Measurements from ENCODE around the gene IL16.

Gene IL16

DNA sequence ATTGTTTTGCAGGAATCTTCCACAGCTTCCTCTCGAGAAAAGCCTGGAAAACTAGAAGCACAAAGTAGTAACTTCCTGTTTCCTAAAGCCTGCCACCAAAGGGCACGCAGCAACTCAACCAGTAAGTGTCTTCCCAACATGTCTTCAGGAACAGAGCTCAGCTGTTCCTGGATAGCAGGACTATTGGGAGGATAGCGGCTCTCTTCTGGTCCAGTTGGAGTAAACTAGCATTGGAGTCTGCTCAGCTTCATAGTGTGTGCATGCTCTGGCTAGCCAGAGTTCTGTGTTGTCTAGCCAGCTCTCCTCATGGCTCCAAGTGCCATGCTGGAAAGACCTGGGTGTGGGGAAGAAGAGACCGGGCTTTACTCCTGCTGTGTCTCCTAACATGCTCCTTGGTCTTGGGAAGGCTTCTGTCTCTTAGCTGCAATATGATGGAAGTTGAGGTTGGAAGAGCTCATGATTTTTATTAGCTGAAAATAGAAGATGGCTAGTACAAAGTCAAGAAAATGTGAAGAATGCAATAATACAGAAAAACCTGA lies 63.1 kb downstream of the IL16 start:
- DNase-seq: no peak

DNA sequence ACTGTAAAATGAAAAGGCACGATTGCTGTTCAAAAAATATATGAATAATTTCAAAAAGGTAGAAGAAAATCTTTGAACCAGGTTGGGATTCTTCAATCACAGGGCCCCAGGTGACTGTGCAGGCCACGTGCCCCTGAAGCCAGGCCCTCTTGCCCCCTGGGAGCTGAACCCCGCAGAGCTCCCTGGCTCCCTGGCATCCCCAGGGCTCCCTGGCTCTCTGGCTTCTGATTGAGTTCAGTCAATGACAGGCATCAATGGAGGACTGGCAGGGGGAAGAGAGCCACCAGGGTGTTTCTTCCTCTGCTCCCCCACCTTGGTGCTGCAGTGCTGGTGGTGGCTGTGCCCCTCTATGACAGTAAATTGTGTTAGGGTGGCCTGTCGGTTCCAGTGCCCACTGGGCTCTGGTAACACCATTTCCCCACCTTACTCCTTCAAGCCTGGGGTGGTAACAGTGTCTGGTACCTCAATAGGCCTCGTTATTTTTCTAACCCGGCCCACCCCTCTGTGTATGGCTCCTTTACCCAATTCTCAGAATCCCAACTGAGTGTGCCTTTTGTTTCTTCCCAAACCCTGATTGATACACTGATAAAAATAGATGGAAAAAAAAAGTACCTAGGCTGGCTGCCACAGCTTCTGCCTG lies 64.6 kb downstream of the IL16 start:
- DNase-seq: no peak

DNA sequence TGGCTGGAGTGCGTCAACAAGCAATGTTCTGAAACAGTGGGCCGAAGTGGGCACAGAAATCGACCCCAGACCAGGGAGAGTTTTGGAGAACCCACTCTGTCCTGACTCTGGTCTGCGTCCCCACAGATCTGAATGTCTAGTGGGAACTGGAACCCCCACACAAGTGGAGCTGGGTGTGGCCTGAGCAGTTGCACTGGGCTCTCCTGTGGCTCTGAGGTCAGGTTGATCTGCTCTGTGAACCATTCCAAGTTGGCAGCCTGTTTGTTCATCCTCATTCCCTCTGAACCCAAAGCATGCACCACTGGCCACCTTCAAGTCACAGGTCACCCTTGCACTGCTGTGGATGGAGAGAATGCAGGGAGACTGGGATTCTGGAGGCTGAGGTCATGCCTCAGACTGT lies 66.8 kb downstream of the IL16 start:
- DNase-seq: no peak

DNA sequence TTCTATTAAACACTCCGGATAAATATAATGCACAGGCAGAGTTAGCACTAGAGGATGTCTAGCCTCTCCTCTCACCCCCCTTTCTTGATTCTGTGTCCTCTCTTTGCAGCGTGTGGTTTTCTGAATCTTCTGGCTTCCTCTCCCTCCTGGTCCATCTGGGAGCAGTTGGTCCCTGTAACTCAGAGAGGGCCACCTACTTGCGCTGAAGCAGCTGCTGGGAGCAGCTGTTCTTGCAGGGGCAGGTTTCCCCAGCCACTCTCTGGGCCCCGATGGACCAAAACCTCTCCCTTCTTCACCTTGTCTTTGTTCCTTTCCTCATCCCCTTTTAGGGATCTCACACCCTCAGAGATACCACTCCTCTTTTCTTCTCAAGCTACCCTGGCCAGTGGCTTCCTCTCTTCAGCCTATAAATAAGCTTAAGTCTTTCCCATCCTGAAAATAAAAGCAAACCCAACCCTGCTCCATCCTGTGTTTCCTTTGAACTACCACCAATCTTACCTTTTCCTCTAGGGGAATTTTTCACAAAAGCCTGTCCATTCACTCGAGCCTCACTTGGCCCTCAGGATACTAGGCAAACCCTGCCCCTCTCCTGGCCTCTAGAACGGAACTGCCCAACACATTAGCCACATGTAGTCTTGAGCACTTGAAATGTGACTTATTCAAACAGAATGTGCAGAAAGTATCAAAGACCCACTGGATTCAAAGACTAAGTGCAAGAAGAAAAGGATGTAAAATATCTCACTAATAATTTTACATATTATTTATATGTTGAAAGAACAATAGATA lies 67.6 kb downstream of the IL16 start:
- no peak for DNase-seq

DNA sequence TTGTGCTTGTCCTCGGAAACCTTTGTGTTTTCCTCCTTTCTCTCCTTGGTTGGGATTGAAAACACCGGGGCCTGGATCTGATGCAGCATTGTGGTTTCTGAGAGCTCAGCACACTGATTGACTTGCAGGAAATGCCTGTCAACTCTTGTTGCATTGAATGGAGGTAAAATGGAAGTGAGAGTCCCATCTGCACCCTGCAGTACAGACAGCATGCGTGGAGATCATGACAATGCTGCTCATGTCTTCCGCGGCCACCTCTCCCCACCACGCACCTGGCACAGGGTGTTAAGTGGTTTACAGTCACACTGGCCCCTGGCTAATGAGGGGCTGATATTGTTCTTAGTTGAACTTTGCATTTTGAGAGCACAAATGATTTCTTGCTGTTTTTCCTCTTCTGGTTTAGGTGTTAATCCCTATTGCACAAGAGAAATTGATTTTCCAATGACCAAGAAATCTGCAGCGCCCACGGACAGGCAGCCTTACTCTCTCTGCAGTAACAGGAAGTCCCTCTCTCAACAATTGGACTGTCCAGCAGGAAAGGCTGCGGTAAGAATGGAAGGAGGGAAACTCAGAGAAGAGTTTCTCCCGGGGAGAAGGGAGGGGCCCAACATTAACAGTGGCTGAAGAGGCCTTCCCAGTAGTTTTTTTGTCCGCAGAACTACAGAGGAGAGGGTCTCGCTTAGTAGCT lies 68.7 kb downstream of the IL16 start:
- no peak for DNase-seq

DNA sequence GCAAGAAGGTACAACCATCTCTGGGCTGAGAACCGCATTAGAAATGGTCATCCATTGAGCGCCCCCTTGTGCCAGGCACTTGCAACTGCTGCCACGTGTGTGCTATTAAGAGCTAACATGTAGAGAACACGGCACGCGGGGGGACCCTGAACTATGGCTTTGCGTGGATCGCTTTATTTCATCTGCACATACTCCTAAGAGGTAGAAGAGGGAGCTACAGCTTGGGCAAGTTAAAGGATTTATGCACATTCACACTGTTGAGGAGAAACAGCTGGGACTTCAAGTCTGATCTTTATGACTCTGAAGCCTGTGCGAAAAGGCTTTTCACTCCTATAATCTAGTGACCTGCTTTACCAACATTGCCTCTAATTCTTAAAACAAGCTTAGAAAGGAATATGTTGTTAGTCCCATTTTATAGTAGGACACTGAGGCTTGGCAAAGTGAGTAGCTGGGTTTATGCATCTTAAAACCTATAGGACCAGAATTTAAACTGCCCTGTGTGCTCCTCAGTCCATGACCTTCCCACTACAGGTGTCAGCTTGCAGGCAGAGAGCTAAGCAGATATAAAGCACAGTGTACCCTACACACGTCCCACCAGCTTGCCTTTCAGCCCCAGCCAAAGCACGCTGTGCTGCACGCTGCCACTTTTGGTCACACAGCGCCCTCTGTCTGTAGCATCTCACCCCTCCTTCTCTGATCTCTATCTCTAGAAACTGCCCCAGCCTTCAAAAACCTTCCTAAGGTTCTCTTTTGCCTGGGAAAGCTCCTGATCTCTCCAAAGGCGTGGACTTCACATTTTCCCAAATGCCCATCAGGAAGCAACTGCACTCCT lies 69.5 kb downstream of the IL16 start:
- DNase-seq: peak; percentile 90

DNA sequence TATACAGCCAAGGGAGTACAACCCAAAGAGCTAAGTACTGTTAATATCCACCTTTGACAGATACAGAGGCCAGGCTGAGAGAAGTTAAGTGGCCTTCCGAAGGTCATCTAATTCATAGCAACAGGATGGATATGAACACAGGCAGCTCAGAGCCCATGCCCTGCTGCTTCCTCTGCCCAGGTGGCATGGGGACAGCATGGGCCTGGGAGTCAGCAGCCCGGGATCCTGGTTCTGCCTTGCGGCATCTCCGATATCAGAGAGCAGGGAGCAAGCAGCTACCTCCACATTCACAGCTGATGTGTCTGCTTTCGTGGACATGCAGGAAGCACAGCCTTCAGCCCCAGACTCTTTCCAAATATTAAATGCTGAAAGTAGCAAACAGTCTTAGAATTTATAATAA lies 71.7 kb downstream of the IL16 start:
- DNase-seq: no peak

DNA sequence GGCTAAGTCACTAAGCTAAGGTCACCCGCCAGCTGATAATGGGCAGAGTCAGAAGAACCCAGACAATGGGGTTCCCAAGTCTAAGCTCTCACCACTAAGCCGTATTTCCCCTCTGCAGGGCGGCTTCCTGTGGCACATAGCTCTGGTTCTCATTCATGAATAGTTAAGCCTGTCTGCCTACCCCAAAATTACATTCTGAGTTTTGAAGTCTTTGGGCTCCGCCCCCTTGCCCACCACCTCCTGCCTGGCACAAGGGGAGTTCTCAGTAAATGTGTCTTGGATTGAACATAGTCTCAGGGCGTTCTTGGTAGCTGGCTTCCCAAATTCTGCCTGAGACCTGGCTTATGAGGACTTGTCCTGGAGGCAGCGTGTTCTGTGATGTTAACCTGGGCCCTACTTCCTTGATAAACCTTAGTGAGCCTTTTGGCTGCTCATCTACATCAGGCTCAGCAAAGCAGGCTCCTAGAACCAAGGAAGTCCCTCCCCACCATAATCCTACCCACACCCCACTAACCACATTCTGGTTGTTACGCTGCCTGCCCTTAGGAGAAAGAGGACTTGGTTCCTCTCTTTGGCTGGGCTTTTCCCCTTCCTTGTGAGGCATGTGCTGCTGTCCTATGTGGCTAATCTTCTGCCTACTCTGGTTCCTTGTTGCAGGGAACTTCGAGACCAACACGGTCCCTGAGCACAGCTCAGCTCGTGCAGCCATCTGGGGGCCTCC lies 72.4 kb downstream of the IL16 start:
- no peak for DNase-seq

DNA sequence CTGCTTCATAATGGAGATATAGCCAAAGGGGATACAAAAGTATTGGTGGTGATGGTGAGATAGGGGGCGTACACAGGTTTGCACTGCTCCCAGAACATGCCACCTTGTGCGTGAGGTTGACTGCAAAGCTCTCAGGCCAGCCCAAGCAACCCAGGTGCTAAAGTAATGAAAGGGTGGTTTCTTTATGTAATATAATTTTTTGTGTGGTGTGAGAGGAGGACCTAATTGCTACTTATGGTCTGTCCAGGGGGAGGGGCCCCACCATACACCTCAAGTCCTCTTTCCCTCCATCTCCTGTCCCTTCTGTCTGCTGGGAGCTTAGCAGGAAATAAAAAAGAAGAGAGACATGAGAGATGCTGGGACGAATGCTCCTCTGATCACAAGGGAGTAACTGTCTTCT lies 73.5 kb downstream of the IL16 start:
- no peak for DNase-seq

DNA sequence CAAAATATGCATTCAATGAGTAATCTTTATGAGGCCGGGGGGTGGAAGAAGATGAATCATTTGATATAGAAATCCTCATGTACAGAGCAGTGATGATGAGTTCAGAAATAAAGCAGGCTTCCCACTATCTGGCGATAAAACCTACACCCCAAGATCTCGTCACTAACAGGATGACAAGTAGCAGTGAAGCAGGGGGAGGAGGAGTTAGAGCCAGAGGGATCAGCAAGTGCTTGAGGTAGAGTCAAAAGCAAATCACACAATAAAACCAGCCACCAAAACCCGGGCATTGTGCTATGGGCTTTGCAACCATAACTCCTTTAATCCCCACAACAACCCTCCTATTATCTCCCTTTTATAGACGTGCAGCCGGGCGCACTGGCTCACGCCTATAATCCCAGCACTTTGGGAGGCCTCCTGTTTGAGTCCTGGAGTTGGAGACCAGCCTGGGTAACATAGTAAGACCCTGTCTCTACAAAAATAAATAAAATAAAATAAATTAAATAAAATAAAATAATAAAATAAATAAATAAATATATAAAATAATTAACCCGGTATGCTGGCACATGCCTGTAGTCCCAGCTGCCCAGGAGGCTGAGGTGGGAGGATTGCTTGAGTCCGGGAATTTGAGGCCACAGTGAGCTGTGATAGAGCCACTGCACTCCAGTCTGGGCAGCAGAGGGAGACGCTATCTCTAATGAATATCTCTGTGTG lies 74.3 kb downstream of the IL16 start:
- peak; percentile 12 for DNase-seq

DNA sequence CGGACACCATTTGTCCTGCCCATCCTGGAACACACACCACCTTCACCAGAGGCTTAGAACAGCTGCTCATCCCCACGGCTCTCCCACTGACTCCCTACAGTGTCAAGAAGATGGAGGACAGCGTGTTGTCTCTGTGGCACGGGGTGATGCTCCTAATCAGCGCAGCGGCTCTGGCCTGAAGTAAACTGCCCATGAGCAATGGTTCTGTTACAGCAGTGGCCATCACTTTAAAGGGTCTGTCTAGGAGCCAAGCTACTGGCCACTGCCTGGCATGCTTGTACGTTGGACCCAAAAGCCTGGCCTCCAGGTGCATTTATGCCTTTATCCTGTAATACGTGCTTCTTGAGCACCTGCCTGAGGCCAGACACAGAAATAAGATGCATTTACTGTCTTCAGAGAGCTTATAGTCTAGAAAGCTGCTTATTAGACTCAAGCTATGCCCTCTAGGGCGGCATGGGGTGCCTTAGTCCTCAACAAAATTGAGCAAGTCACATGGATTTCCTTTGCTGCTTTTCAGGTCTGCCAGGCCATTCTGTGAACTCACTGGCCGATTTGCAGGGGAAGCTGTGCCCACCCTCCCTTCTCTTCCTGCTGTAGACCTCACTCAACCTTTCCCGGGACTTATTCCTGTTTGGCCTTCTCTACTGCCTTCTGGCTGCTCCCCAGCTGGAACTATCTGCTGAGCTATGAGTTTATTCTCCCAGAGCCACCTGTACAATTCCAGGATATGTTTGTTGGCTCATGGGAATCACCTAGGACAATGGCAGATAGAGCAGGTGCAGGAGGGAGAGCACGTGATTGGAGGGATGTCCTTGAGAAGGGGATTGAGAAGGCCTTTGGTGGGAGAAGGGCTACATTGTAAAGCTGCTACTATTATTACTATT lies 75.3 kb downstream of the IL16 start:
- no peak for DNase-seq

DNA sequence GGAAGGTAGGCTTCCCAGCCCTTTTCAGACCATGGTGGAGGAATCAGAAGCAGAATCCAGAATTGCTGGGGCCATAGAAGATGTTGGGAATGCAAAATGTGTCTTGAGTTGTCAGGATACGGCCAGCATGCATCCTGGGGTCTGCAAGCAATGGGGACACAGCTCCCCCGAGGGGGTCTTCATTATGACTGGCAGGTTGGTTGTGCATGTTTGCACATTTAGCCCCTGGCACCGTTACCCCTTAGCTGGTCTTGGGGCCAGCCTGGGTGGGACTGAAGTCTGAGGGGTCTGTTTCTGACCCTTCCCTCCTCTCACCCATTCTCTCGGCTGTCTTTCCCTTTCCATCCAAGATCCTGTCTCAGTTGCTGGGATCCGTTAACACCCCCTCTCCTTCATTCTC lies 76.5 kb downstream of the IL16 start:
- no peak for DNase-seq

DNA sequence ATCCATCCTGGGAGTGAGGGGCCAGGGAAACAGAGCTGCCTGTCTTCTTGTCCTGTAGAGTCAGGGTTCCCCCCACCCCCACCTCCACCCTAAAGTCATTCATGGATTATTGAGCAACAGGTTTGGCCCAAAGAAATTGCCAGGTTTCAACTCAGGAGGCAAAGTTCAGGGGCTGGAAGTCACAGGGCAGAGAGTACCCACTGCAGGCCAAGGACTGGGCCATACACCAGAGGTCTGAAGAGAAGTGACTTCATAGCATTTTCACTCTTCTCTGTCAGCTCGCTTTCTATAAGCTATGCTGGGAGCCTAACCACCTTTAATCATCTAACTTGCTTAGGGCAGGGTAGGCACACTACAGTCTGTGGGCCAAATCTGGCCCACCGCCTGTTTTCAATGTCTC lies 77.2 kb downstream of the IL16 start:
- DNase-seq: no peak

DNA sequence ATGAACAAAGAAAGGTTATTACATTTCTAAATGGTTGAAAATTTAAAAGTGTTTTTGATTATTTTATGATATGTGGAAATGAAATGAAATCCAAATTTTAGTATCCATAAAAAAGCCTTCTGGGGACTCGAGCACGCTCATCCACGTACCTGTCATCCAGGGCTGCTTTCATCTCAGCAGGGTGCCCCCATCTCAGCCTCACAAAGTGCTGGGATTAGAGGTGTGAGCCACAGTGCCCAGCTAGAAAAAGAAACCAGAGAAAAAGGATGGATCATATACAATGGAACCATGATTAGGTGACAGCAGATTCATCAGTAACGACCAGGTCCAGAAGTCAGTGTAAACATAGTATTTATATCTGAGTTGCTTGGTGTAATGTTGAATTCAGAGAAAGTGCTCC lies 77.6 kb downstream of the IL16 start:
- DNase-seq: no peak

DNA sequence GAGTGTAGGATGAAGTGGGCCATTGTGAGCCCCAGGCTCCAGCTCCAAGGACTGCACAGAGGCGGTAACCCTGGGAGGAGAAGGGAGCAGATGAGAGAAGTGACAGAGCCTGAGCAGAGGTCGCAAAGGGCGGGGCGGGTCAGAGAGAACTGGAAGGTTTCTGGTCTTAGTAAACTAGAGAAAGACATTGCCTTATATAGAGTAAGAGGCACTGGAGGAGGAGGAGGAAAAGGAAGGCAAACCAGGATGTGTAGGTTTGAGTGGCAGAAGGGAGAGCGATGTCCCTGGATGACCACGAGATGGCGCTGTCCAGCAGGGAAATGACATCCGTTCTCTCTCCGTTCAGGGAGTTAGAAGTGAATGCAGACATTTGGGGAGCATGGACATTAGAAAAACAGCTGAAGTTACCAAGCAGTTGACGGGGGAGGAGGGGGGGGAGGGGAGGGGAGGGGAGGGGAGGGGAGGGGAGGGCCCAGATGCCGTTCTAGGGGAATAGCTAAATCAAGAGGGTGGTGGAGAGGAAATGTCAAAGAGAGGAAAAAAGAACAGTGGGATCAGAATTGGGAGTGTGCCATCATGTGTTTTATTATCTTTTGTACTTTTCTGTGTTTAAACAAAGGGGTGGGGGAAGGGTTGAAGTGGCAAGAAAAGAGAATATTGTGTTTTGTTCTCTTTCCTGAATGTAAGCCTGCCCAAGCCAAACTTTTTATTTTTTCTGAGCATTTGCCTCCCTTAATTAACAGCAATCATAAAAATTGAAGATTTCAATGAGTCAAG lies 78.4 kb downstream of the IL16 start:
- DNase-seq: peak; percentile 87

DNA sequence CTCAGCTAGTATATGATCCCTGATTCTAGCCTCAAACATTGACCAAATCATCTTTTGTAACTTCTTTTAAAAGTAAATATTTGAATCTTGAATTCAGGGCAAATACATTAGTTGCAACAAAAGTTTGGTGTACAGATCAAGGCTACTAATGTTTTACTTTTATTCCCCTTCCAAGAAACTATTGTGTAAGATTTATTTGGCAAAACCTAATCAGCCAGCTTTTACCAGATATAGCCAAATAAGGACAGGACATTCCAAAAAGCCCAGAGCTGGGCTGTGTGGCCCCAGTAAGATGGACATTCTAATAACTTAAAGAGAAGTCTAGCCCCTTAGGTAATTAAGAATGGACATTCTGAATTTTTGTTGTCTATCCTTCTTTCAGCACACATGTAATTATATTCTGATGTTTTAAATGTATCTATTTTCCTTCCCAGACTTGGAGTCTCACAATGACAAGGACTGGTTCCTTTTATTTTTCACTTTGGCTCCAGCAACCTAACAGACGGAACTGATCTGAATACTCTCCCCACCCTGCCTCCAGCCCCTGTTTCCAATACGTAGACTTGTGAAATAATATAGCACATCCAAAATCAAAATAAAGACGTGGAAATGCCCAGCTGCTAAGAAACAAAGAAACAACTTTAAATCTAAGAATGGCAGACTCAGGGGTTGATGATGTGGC lies 79.2 kb downstream of the IL16 start:
- no peak for DNase-seq

DNA sequence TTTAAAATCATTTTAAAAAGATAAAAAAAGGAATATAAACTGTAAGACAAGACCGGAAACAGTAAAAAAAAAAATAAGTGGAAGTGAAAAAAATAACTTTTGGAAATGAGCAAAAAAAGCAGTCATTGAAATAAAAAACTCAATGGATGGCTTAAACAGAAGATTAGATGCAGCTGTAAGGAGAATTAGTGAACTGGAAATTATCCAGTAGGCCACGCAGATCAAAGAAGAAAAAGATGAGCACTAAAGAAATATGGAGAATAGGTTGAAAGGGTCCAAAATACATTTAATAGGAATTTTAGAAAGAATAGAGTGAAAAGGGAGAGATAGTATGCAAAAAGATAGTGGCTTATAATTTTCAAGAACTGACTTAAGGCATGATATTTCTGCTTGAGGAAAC lies 80.3 kb downstream of the IL16 start:
- no peak for DNase-seq

DNA sequence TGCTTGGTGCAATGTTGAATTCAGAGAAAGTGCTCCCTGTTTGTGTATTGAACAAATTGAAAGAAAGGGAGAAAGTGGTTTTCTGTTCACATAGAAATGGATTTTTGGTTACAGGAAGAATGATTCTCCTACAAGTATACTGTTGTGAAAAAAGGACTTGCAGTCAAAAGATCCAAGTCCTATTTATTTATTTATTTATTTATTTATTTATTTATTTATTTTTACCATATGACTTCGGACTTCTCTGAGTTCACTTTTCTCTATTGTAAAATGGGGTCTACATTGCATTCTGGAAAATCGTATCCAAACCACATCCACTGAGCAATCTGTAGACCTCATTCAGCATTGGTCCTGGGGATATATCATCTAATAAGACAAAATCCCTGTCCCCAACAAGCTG lies 81.2 kb downstream of the IL16 start:
- DNase-seq: no peak

Measured in activated CD4-positive, alpha-beta T cell treated with anti-CD3 and anti-CD28 coated beads, Interleukin-2, Interleukin-6, amounts not matched to agents 100 ng/mL and 50 ng/mL, durations not matched to agents 16 hours and 8 hours (primary cell).